ENCODE results near the gene C9orf78. TPM values are rescaled to one million over a fixed set of nuclear protein-coding genes. Genes with fewer than 3 reads are reported as not detected.
"Not testable (repeated sequence)": the region's sequence is repeated elsewhere in the genome, so short reads cannot be mapped to it uniquely, and the experiment has no call there.

The C9orf78 gene
- total RNA-seq, 1 experiment from 2014 or later, result 128 TPM

GRCh38 chr9:129812385-129812784 is 22.7 kb downstream of the C9orf78 start:
- DNase-seq (ENCODE audit: low read depth), result no peak

- DNase-seq (ENCODE audit: low read depth), result no peak
Observed at GRCh38 chr9:129811967-129812363, 23.1 kb downstream of the C9orf78 start.

- no peak for DNase-seq (ENCODE audit: low read depth)
Observed at GRCh38 chr9:129810788-129811187, 24.3 kb downstream of the C9orf78 start.

GRCh38 chr9:129810116-129810515 is 25.0 kb downstream of the C9orf78 start:
- no peak for DNase-seq (ENCODE audit: low read depth)

- DNase-seq (ENCODE audit: low read depth), result no peak
Observed at GRCh38 chr9:129809346-129809745, 25.7 kb downstream of the C9orf78 start.

- DNase-seq (ENCODE audit: low read depth), result no peak
Observed at GRCh38 chr9:129806061-129806460, 29.0 kb downstream of the C9orf78 start.

- no peak for DNase-seq (ENCODE audit: low read depth)
Observed at GRCh38 chr9:129803676-129804060, 31.4 kb downstream of the C9orf78 start.

GRCh38 chr9:129802833-129803675 is 32.0 kb downstream of the C9orf78 start, which contains the start of gene TOR1B:
TSS of gene TOR1B (plus strand) at chr9:129803184. CDS start at chr9:129803213, 29 bp downstream.
- peak; percentile 91 for DNase-seq (ENCODE audit: low read depth)

- no peak for DNase-seq (ENCODE audit: low read depth)
Observed at GRCh38 chr9:129801504-129801903, 33.6 kb downstream of the C9orf78 start.

- no peak for DNase-seq (ENCODE audit: low read depth)
Observed at GRCh38 chr9:129798973-129799372, 36.1 kb downstream of the C9orf78 start.

GRCh38 chr9:129796029-129796428 is 39.0 kb downstream of the C9orf78 start:
- not testable (repeated sequence) for DNase-seq (ENCODE audit: low read depth)

GRCh38 chr9:129794549-129794948 is 40.5 kb downstream of the C9orf78 start:
- no peak for DNase-seq (ENCODE audit: low read depth)

GRCh38 chr9:129786481-129786880 is 48.6 kb downstream of the C9orf78 start:
- no peak for DNase-seq (ENCODE audit: low read depth)

GRCh38 chr9:129785866-129786265 is 49.2 kb downstream of the C9orf78 start:
- DNase-seq (ENCODE audit: low read depth), result no peak

- DNase-seq (ENCODE audit: low read depth), result not testable (repeated sequence)
Observed at GRCh38 chr9:129784970-129785369, 50.1 kb downstream of the C9orf78 start.

GRCh38 chr9:129783516-129784361 is 51.3 kb downstream of the C9orf78 start:
- peak; percentile 37 for DNase-seq (ENCODE audit: low read depth)

GRCh38 chr9:129781981-129782380 is 53.1 kb downstream of the C9orf78 start:
- DNase-seq (ENCODE audit: low read depth), result no peak

GRCh38 chr9:129781131-129781530 is 53.9 kb downstream of the C9orf78 start:
- no peak for DNase-seq (ENCODE audit: low read depth)

- DNase-seq (ENCODE audit: low read depth), result no peak
Observed at GRCh38 chr9:129779560-129780190, 55.4 kb downstream of the C9orf78 start.

- DNase-seq (ENCODE audit: low read depth), result no peak
Observed at GRCh38 chr9:129778469-129778868, 56.6 kb downstream of the C9orf78 start.

- DNase-seq (ENCODE audit: low read depth), result peak; percentile 6
Observed at GRCh38 chr9:129777769-129778130, 57.3 kb downstream of the C9orf78 start.
